IMR-90 (cell line): ENCODE results near the gene HSP90B1.

Source experiments
- BHLHE40 ChIP-seq: fragments of 150-350 bp; IDR thresholded peaks from 2 replicates; pipeline ENCODE4 v1.6.1; 2016; ENCODE audit warnings: mild to moderate bottlenecking, low read depth, low read length
- CEBPB ChIP-seq: IDR thresholded peaks from 2 replicates; pipeline ENCODE4 v1.6.1; 2012; ENCODE audit warnings: low read depth, low read length, improper control_type of control experiment
- POLR2A ChIP-seq: IDR thresholded peaks from 2 replicates; pipeline ENCODE4 v1.6.1; 2012; ENCODE audit warnings: mild to moderate bottlenecking, low read depth, low read length
- RAD21 ChIP-seq: IDR thresholded peaks from 2 replicates; pipeline ENCODE4 v1.6.1; 2012; ENCODE audit warnings: low read length, improper control_type of control experiment
- SMC3 ChIP-seq: fragments of 150-350 bp; IDR thresholded peaks from 2 replicates; pipeline ENCODE4 v1.6.1; 2016; ENCODE audit warnings: low read depth, mild to moderate bottlenecking, antibody characterized with exemption, low read length, moderate library complexity
- TF ChIP-seq, protein P1 (sequence below): conservative IDR thresholded peaks from 2 replicates; pipeline ENCODE4 v1.5.1; 2012; ENCODE audit warnings: mild to moderate bottlenecking, low read depth, low read length, improper control_type of control experiment
- TF ChIP-seq, protein P2 (sequence below): fragments of 150-350 bp; IDR thresholded peaks from 2 replicates; pipeline ENCODE4 v1.6.1; 2017; ENCODE audit warnings: mild to moderate bottlenecking, antibody characterized with exemption, low read length, low read depth

- TF ChIP-seq POLR2A (no peak), CEBPB (no peak), SMC3 (no peak), BHLHE40 (no peak), RAD21 (no peak)
- TF ChIP-seq, protein P1, sequence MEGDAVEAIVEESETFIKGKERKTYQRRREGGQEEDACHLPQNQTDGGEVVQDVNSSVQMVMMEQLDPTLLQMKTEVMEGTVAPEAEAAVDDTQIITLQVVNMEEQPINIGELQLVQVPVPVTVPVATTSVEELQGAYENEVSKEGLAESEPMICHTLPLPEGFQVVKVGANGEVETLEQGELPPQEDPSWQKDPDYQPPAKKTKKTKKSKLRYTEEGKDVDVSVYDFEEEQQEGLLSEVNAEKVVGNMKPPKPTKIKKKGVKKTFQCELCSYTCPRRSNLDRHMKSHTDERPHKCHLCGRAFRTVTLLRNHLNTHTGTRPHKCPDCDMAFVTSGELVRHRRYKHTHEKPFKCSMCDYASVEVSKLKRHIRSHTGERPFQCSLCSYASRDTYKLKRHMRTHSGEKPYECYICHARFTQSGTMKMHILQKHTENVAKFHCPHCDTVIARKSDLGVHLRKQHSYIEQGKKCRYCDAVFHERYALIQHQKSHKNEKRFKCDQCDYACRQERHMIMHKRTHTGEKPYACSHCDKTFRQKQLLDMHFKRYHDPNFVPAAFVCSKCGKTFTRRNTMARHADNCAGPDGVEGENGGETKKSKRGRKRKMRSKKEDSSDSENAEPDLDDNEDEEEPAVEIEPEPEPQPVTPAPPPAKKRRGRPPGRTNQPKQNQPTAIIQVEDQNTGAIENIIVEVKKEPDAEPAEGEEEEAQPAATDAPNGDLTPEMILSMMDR, result no peak
- TF ChIP-seq, protein P2, sequence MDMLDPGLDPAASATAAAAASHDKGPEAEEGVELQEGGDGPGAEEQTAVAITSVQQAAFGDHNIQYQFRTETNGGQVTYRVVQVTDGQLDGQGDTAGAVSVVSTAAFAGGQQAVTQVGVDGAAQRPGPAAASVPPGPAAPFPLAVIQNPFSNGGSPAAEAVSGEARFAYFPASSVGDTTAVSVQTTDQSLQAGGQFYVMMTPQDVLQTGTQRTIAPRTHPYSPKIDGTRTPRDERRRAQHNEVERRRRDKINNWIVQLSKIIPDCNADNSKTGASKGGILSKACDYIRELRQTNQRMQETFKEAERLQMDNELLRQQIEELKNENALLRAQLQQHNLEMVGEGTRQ, result no peak
These were observed 21.3 kb upstream of the HSP90B1 start for GRCh38 chr12:103908877-103909276.
